DND-41 (cell line): ENCODE measurements around the gene SMR3B.

Source experiments
- ATAC-seq: fragments of 200-7000 bp; cut with Tn5 transposase; 3 replicates; pipeline ENCODE4 v1.9.1; 2021; ENCODE audit warnings: low read depth; ENCODE audit not compliant: insufficient read depth
- DNase-seq: peaks from one replicate; pipeline ENCODE4 v3.0.0-alpha.2; 2020
- H2AFZ ChIP-seq: 2 replicates; pipeline ENCODE4 v1.6.0; 2012; ENCODE audit warnings: low read depth, low read length
- H3K27ac ChIP-seq: 2 replicates; pipeline ENCODE4 v1.5.1; 2012; ENCODE audit warnings: low read length, inconsistent platforms
- H3K27me3 ChIP-seq: fragments of 200-600 bp; sonication (generic); 2 replicates; pipeline ENCODE4 v1.6.0; 2012; ENCODE audit warnings: low read length, mild to moderate bottlenecking, inconsistent platforms; ENCODE audit not compliant: insufficient read depth, poor library complexity
- H3K36me3 ChIP-seq: 2 replicates; pipeline ENCODE4 v1.5.1; 2012; ENCODE audit warnings: low read length, inconsistent platforms; ENCODE audit not compliant: insufficient read depth
- H3K4me1 ChIP-seq: 2 replicates; pipeline ENCODE4 v1.5.1; 2012; ENCODE audit warnings: mild to moderate bottlenecking, low read length; ENCODE audit not compliant: insufficient read depth
- H3K4me2 ChIP-seq: 2 replicates; pipeline ENCODE4 v1.6.0; 2012; ENCODE audit warnings: mild to moderate bottlenecking, moderate library complexity, low read length, inconsistent platforms; ENCODE audit not compliant: insufficient read depth
- H3K4me3 ChIP-seq, 2 experiments: fragments of 200-600 bp in 1 of 2; shearing (Covaris generic) in 1 of 2; 2 replicates each; pipeline ENCODE4 v1.5.1; 2012 to 2016; ENCODE audit warnings: inconsistent platforms in 2 of 2, low read length in 2 of 2, mild to moderate bottlenecking in 2 of 2, low read depth in 1 of 2, moderate library complexity in 1 of 2
- H3K79me2 ChIP-seq: 2 replicates; pipeline ENCODE4 v1.6.0; 2012; ENCODE audit warnings: low read length, inconsistent platforms; ENCODE audit not compliant: insufficient read depth
- H3K9ac ChIP-seq: 2 replicates; pipeline ENCODE4 v1.6.0; 2012; ENCODE audit warnings: low read depth, mild to moderate bottlenecking, inconsistent platforms, low read length, moderate library complexity
- H3K9me3 ChIP-seq: 2 replicates; pipeline ENCODE4 v1.5.1; 2012; ENCODE audit warnings: low read length, moderate library complexity, mild to moderate bottlenecking, inconsistent platforms; ENCODE audit not compliant: insufficient read depth, severe bottlenecking
- H4K20me1 ChIP-seq: 2 replicates; pipeline ENCODE4 v1.6.0; 2012; ENCODE audit warnings: low read length; ENCODE audit not compliant: insufficient read depth
- EZH2 ChIP-seq: IDR thresholded peaks from 3 replicates; pipeline ENCODE4 v1.6.1; 2012; ENCODE audit warnings: borderline replicate concordance, low read depth, mild to moderate bottlenecking, moderate library complexity, low read length, inconsistent platforms; ENCODE audit not compliant: severe bottlenecking
- TF ChIP-seq, protein P1 (sequence below): IDR thresholded peaks from 2 replicates; pipeline ENCODE4 v1.5.1; 2012; ENCODE audit warnings: borderline replicate concordance, low read length, moderate library complexity, mild to moderate bottlenecking; ENCODE audit not compliant: poor library complexity, severe bottlenecking; ENCODE audit errors: extremely low read depth

SMR3B gene

GRCh38 chr4:70360460-70360859, 22.5 kb upstream of the SMR3B start, which contains the start of gene SMR3A:
TSS of gene SMR3A (plus strand) at chr4:70360760. CDS start at chr4:70362116, 1,356 bp downstream.
- no peaks in the 10 kb centered on the region for H3K27me3 ChIP-seq
- H3K4me1 ChIP-seq, result no peaks in the 10 kb centered on the region
- H4K20me1 ChIP-seq, result no peaks in the 10 kb centered on the region
- H3K27ac ChIP-seq, result no peak within 1 kb of the TSS
- ATAC-seq, result no peak
- H3K4me2 ChIP-seq, result no peak within 1 kb of the TSS
- no peaks in the 10 kb centered on the region for H3K36me3 ChIP-seq
- no peaks in the 10 kb centered on the region for H3K79me2 ChIP-seq
- H3K4me3 ChIP-seq, result no peak within 1 kb of the TSS
- no peak within 1 kb of the TSS for H2AFZ ChIP-seq
- no peak for TF ChIP-seq EZH2
- TF ChIP-seq, protein P1, sequence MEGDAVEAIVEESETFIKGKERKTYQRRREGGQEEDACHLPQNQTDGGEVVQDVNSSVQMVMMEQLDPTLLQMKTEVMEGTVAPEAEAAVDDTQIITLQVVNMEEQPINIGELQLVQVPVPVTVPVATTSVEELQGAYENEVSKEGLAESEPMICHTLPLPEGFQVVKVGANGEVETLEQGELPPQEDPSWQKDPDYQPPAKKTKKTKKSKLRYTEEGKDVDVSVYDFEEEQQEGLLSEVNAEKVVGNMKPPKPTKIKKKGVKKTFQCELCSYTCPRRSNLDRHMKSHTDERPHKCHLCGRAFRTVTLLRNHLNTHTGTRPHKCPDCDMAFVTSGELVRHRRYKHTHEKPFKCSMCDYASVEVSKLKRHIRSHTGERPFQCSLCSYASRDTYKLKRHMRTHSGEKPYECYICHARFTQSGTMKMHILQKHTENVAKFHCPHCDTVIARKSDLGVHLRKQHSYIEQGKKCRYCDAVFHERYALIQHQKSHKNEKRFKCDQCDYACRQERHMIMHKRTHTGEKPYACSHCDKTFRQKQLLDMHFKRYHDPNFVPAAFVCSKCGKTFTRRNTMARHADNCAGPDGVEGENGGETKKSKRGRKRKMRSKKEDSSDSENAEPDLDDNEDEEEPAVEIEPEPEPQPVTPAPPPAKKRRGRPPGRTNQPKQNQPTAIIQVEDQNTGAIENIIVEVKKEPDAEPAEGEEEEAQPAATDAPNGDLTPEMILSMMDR, result no peak
- H3K9me3 ChIP-seq, result no peaks in the 10 kb centered on the region
- H3K9ac ChIP-seq, result no peak within 1 kb of the TSS
- no peak for DNase-seq

- Histone ChIP-seq H3K36me3 (no peaks in the 10 kb centered on the region), H3K27me3 (no peaks in the 10 kb centered on the region), H3K27ac (no peak overlapping the region), H3K4me1 (no peaks in the 10 kb centered on the region), H2AFZ (no peak overlapping the region), H3K79me2 (no peaks in the 10 kb centered on the region), H3K4me2 (no peak overlapping the region), H3K9ac (no peak overlapping the region), H3K9me3 (no peaks in the 10 kb centered on the region), H4K20me1 (no peaks in the 10 kb centered on the region), H3K4me3 (no peak overlapping the region)
- DNase-seq, result no peak
- ATAC-seq, result no peak
- TF ChIP-seq EZH2, result no peak
- TF ChIP-seq, protein P1, result no peak
These were observed 18.9 kb upstream of the SMR3B start for GRCh38 chr4:70364002-70364401.

DNA sequence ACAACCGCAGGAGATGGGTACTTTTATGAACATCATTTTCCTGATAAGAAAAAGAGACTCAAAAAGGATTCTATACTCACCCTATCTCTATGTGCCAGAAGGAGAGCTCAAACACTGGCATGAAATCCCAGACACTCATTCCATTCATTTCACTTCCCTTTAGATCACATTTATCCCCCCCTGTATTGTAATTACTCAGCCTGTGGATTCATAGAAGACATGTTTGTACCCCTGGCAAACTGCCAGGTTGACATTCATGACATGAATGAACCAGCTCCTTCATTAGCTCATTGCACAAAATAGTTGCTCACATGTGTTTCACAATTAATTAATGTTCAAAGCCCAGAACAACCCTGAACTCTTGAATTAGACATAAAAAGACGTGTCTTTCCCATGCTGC, 17.5 kb upstream of the SMR3B start:
- DNase-seq (no peak), ATAC-seq (no peak)
- TF ChIP-seq, protein P1, result no peak
- no peak for TF ChIP-seq EZH2
- Histone ChIP-seq H3K79me2 (no peaks in the 10 kb centered on the region), H3K9ac (no peak overlapping the region), H2AFZ (no peak overlapping the region), H3K4me2 (no peak overlapping the region), H3K4me1 (no peaks in the 10 kb centered on the region), H3K9me3 (no peaks in the 10 kb centered on the region), H4K20me1 (no peaks in the 10 kb centered on the region), H3K36me3 (no peaks in the 10 kb centered on the region), H3K27me3 (no peaks in the 10 kb centered on the region), H3K4me3 (no peak overlapping the region), H3K27ac (no peak overlapping the region)

DNA sequence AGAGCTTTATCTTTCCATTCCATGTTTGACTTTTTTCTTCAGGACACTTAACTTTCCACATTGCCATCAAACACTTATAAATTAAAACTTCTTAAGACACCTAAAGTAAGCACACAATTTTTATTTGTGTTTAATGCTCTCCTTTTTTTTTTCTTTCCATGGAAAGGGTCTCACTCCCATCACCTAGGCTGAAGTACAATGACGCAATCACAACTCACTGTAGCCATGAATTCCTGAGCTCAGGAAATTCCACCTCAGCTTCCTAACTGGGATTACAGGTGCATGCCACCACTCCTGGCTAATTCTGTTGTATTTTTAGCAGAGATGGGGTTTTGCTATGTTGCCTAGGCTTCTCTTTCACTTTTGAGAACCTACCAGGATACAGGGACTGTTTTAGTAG, 15.1 kb upstream of the SMR3B start:
- Histone ChIP-seq H3K4me3 (no peak overlapping the region), H3K9me3 (no peaks in the 10 kb centered on the region), H3K9ac (no peak overlapping the region), H4K20me1 (no peaks in the 10 kb centered on the region), H2AFZ (no peak overlapping the region), H3K27me3 (no peaks in the 10 kb centered on the region), H3K4me1 (no peaks in the 10 kb centered on the region), H3K79me2 (no peaks in the 10 kb centered on the region), H3K4me2 (no peak overlapping the region), H3K27ac (no peak overlapping the region), H3K36me3 (no peaks in the 10 kb centered on the region)
- TF ChIP-seq EZH2, result no peak
- ATAC-seq (no peak), DNase-seq (no peak)
